Adipose tissue (tissue), 3 donors: Measurements from ENCODE around the gene NAPB. TPM values are rescaled to one million over a fixed set of nuclear protein-coding genes. Genes with fewer than 3 reads are reported as not detected.
A peak's percentile ranks its signal among the peaks of the same experiment; 100 is the strongest.
"Not testable (repeated sequence)": the region's sequence is repeated elsewhere in the genome, so short reads cannot be mapped to it uniquely, and the experiment has no call there.

ENCODE experiments used
- H3K27ac ChIP-seq: one replicate; pipeline ENCODE4 v1.5.1; 2013; ENCODE audit warnings: low read depth, low read length
- WGBS, 3 donors: extraction: QIAGEN DNeasy Blood & Tissue Kit; methylation state at CpG; one replicate each; pipeline ENCODE4 v1.1.7; 2013; 5-methylcytosine and 5-hydroxymethylcytosine counted together
- polyA plus RNA-seq, 3 donors: library from polyadenylated mRNA; stranded (reverse); fragments of 200-250 nt; gene quantifications; one replicate each; pipeline ENCODE4 v1.2.3, GENCODE V29; 2013
- donor health status: healthy with polysubstance abuse.
- donor health status: Bipolar disorder and iron deficiency.
- donor health status: healthy.

NAPB gene
- polyA plus RNA-seq, 3 donors, result 2.6 to 7.6 (median 3.8) TPM

DNA sequence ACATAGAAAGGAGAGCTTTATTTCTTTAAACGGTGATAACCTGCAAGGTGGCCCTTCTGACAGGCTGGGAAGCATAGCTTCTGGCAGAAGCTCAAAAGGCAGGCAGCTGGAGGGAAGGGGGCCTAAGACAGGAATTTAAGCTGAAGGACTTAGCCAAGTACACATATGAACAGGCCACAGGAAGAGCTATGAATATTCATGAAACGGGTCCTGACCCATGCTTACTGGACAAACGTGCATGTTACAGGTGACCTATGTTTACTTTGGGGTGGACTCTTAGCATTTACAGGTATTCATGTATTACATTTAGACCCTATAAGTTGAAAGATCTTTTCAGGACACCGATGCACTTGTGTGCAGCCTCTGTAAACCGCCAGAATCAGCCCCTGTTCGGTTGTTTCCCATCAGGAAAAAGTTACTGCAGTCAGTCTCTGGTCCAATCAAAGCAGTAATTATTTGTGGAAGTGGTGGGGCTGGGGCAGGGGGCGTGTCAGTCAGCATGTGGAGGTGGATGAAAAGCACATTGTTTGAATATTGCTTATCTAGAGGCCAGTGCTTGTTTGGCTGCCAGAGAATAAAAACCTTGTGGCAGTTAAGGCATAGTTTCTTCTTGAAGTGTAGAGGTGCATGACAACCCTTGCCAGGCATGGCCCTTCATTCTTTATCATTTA is 62.2 kb downstream of the NAPB start:
- no peak overlapping the region for H3K27ac ChIP-seq
- 19 to 73% (median 73%) methylated on average over 7 of the region's 7 CpGs for whole genome bisulfite sequencing, 3 donors

DNA sequence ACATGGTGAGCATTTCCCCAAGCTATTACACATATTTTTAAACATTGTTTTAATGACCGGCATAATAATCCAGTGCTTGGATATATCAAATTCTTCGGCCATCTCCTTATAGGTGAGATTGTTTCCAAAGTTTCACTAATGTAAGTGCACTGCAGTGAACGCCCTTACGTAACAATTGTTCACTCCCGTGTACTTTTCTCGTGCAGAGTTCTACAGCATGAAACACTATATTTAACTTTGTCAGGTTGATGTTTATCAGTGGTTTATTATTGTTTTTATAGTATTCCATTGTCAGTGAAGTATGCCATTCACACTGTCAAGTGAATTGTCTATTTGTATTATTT is 62.8 kb downstream of the NAPB start:
- no peak overlapping the region for H3K27ac ChIP-seq
- WGBS, 3 donors, result 13 to 28% (median 22%) methylated on average over 6 of the region's 6 CpGs

DNA sequence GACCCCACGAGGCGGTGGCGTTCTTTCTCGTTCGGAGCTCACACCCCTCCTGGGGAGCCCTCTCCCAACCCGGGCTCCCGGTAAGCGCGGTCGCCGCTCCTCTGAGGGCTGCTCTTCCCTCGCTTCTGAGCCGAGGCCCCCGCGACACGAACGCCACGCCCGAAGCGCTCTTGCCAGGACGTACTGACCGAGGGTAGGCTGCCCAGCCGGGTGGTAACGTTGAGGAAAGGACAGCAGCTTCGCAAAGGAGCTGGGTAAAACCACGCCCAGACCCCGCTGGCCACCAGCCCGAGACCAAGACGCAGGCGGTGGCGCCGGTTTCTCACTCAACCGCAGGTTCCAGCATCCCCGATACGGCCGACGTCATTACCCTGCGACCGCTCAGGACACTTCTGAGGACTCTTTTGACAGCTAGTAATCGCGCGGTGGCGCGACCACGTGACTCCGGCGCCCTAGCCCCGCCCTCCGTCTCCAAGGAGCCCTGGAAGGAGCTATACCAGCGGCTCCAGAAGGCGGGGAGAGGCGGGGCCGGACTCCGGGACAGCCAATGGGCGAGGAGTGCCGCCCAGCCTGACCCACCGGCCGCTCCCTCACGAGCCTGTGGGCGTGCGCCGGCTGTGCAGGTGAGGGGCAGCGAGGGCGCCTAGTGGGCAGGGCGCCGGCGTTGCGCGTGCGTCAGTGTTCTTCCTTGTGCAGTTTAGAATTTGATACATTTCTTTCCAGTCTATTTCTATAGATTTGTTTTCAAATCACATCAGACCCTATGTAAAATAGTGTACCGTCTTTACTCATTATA is 63.3 kb downstream of the NAPB start:
- peak overlapping the region; percentile 76 for H3K27ac ChIP-seq
- WGBS, 3 donors, result 0 to 1% (median 1%) methylated on average over 65 to 71 of the region's 71 CpGs

DNA sequence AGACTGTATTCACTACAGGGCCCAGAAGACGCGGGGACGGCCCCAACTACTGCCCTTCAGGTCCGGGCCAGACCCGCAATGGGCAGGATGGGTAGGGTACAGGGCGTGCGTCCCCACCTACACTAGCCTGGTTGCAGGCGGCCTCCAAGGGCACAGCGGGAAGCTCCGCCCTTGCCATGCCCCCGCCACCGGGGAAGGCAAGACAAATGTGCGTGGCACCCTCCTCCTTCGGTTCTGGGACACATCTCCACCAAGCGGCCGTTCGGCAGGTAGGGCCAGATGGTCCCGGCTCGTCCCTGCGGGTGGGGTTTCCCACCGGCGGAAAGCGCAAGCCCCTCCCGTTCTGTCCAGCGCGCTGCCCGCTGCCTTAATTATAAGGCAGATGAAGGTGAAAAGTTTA is 65.1 kb downstream of the NAPB start:
- H3K27ac ChIP-seq, result no peak overlapping the region
- WGBS, 3 donors, result 69 to 81% (median 78%) methylated on average over 27 of the region's 27 CpGs

DNA sequence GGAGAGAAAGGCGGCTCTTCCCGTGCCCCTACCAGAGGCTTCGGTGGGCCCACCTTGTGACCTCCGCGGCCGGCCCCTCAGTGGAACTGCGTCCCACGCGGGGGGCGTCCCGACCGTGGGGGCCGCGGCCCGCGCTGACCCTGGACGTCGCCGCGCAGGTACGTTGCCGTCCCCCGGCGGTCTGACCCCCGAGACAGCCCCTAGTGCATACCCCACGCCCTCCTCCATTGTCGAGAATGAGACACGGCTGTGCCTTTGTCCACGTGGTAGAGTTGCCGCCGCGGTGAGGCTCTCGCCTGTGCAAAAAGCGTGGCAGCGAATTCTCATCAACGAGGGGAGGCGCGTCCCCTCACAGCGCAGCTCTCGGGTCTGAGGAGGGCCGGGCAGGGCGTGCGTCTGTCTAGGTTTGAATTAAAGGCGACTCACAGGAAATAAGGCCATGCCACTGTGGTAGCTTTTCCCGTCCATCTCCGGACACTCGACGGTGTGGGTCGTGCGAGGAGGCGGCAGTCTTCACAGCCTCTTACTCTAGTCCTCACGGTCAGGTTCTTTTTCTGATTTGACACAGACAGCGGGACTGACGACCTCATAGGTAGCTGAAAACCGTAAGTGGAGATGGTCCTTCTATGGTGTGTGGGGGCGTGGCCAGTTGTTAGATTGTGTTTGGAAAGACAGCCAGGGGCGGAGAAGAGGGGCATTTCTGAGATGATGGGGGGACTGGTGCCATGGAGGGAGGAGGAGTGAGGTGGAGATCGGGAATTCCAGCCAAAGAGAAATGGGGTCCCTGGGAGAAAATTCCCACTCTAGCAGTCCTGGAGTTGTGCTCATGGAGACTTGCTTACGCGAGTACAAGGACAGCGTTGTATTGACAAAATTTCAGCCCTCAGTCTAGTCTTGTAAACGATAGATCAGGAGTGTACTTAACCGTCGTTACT is 70.1 kb downstream of the NAPB start:
- WGBS, 3 donors, result 1 to 3% (median 2%) methylated on average over 59 to 64 of the region's 64 CpGs
- peak overlapping the region; percentile 73 for H3K27ac ChIP-seq

DNA sequence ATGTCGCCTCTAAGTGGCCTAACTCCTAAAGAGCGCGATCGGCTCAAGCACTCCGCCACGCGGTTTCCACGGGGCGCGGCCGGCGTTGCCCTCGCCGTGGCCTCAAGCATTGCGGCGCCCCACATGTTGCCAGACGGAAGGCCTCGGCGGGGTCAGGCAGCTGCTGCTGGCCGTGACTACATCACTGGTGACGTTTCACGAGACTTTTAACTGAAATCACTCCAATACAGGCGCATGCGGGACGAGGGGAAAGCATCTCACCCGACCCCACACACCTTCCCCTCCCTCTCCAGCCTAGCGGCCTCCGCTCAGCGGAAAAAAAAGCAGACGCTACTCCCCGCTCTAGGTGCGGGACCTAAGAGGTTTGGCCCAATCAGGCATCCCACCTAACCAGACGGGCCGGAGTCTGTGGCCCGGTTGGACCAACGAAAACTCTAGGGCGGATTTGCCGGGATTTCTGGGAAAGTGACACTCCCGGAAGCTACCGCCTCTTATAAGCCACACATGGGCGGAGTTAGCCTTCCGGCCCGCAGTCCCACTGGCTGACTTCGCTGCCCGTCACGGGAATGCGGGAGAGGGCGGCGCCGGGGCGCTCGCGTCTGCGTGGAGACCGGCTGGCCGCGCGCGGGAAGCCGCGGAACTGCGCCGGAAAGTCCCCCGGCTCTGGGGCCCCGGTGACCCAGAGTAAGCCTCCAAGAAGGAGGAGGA is 70.9 kb downstream of the NAPB start, which contains the start of gene NXT1:
Gene NXT1 (plus strand): TSS at position 596 of the 708 bp plus-strand sequence. CDS start 3,251 bp downstream, outside the sequence.
- WGBS, 3 donors, result 0% methylated on average over 62 to 65 of the region's 65 CpGs
- H3K27ac ChIP-seq, result peak within 1 kb of the TSS; percentile 90

DNA sequence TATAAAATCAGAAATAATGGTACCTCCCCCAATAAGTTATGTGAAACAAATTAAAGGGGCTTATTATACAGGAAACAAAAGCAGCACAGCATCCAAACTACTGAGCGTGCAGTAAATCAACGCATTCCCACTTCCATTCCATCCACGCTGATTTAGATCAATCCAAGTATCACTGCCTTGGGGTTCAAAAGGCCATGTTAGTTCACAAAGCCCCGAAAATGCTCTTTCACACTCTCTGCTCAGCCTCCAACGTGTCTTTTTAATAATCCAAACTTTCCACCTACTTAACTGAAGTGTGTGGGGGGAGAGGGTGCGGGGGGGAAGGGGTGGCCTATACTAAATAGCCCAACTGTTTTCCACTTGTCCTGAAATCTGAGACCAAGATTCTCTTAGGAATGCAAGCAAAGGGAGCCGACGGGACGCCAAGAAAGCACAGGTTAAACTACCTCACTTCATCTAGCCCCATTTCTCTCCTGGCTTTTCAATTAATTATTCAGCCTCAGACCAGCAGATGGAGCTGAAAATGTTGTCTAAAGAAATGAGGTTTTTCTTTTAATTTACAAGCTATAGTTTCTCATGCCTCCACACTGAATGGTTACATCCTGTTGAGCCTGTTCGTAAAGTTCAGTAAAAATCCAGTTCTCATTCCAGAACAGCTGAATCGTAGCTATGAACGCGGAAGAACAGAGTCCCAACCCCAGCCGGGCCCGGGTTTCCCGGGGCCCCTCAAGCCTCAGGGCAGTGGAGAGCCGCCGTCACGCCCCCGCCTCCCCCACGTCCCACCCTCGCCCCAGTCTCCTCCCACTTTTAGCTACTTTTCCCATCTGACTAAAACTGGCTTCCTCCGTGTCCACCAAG is 71.7 kb downstream of the NAPB start:
- WGBS, 3 donors, result 5 to 7% (median 7%) methylated on average over 23 of the region's 23 CpGs
- peak overlapping the region; percentile 90 for H3K27ac ChIP-seq

DNA sequence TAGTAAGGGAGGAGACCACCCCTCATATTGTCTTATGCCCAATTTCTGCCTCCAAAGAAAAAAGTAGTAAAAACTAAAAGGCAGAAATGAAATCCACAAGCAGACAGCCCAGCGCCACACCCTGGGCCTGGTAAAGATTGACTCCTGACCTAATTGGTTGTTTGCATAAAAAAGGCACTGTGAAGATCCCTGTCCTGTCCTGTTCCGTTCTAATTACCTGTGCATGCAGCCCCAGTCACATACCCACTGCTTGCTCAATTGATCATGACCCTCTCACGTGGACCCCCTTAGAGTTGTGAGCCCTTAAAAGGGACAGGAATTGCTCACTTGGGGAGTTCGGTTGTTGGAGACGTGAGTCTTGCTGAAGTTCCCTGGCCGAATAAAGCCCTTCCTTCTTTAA is 72.8 kb downstream of the NAPB start:
- not testable (repeated sequence) for H3K27ac ChIP-seq
- WGBS, 3 donors, result 89 to 94% (median 91%) methylated on average over 6 of the region's 6 CpGs

DNA sequence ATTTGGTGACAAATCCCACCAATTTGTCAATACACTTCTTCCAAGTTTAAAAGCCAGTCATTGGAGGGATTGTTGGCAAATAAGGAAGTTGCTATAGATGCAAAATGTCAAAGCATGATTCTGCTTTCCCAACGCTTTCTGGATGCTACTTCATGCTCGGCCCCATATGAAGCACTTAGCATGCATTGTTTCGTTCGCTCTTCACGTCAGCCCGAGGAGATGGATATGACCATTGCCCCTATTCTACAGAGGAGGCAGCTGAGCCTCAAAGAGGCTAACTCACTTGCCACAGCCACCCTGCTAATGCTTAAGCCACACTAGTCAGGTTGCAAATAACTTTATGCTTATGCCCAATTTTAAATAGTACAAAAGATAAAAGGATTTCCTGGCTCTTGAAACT is 73.5 kb downstream of the NAPB start:
- 80 to 90% (median 86%) methylated on average over 6 of the region's 6 CpGs for WGBS, 3 donors
- H3K27ac ChIP-seq, result no peak overlapping the region

DNA sequence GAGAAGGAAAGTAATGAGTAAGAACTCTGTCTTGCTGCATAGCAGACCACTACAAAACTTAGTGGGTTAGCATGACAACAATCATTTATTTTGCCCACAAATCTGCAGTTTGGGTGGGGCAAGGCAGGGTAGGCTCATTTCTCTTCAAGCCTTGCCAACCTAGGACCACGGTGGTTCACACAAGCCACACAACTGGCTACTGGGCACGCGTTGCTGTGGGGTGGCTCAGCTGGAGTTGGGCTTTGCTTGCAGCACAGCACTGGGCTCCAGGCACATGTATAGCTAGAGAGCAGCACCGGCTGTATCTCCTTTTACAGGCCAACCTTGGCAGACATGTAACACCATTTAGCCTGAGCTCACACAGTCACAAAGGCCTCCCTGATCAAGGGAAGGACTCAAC is 75.3 kb downstream of the NAPB start:
- WGBS, 3 donors, result 92 to 93% (median 93%) methylated on average over 4 of the region's 4 CpGs
- no peak overlapping the region for H3K27ac ChIP-seq

DNA sequence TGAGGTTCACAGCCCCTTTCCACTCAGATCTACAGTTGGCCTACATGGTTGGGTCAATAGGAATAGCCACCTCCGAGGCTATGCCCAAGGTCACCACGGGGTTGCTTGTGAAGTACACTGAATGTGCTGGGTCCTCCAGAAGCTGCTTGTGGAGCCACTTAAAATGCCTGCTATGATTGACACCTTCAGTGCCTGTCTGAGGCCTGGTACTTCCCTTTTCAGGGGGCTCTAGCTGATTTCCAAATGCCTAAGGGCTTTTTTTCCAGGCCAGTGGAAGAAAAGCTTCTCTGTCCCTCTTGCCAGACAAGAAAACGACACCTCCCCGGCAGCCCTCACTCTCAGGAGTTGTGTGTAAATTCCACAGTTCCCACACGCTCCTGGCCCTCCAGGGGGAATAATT is 77.0 kb downstream of the NAPB start:
- H3K27ac ChIP-seq, result no peak overlapping the region
- WGBS, 3 donors, result 47 to 61% (median 56%) methylated on average over 5 of the region's 5 CpGs

DNA sequence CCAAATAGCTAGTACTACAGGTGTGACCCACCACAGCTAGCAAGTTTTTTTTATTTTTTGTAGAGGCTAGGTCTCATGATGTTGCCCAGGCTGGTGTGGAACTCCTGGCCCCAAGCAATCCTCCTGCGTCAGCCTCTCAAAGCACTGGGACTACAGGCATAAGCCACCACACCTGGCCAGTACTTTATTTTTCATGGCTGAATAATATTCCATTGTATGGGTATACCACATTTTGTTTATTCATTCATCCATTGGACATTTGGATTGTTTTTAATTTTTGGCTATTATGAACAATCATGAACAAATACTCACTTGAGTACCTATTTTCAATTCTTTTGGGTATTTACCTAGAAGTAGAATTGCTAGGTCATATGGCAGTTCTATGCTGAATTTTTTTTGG is 77.7 kb downstream of the NAPB start:
- no peak overlapping the region for H3K27ac ChIP-seq
- 96 to 100% (median 98%) methylated on average over 1 of the region's 1 CpG for WGBS, 3 donors

DNA sequence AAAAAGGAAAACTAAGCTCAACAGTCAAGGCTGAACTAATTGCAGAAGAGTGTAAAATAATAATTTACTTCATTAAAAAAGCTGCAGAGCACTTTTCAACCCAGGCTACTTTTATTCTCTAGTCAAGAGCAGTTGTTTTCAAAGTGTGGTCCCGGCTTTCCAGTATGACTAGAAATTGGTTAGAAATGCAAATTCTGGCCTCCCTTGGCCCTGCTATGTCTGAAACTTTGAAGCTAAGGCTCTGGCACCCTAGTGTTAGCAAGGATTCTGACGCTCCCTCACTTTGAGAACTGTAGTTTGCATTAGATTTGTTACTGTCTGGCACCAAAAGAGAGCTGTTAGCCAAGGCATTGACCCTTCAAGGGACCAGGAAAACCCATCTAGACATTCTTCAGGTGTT is 80.2 kb downstream of the NAPB start:
- WGBS, 3 donors, result 60 to 83% (median 74%) methylated on average over 2 of the region's 2 CpGs

DNA sequence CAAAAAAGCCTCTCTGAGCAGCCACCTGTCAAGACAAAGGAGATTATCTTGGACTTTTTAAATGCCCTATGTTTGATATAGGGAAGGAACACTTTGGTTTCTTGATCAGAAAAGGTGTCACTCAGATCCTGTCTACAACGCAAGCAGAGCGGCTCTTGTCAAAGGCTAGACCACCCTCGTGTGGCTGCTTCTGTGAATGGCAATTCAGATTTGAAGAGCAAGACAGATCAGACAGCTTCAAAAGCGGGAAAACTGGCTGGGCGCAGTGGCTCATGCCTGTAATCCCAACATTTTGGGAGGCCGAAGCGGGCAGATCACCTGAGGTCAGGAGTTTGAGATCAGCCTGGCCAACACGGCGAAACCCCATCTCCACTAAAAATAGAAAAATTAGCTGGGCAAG is 80.8 kb downstream of the NAPB start:
- no peak overlapping the region for H3K27ac ChIP-seq
- WGBS, 3 donors, result 40 to 43% (median 41%) methylated on average over 9 of the region's 9 CpGs

More for the DNA sequence above, 80.2 kb downstream of the NAPB start:
- H3K27ac ChIP-seq, result no peak overlapping the region

DNA sequence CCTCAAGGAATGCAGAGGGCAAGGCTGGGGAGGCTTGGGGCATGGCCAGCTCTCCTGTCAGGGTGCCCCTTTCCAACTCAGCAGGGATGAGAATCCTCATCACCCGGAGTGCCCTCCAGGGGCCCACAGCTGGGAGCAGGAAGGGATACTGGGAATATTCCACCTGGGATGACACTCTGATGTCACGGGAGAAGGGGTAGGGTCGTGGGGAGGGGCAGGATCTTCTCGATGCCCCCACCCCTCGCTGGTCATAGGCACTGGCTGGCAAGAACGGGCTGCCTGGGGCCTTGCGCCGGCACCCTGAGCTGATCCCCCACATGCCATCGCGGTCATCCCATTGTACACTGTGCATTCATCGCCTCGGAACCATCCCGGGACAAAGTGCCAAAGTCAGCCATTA is 81.3 kb downstream of the NAPB start:
- H3K27ac ChIP-seq, result no peak overlapping the region
- 67 to 80% (median 78%) methylated on average over 13 of the region's 13 CpGs for WGBS, 3 donors

DNA sequence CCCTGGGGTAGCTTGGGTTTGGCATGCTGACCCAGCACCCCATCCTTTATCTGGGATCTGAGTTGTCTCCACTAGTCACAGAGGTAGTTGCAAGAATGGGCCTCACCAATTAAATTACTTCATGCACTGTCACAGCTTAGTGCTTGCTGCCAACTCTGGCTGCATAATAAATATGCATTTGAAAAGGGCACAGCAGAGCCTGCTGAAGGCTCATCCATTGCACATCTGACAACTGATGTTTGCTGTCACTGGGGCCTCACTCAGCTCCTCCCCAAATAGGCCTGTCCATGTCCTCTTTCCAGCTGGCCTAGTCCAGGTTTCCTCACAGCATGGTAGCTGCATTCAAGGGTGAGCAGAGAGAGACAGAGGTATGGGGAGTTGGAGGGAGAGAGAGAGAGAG is 84.0 kb downstream of the NAPB start:
- H3K27ac ChIP-seq, result no peak overlapping the region

DNA sequence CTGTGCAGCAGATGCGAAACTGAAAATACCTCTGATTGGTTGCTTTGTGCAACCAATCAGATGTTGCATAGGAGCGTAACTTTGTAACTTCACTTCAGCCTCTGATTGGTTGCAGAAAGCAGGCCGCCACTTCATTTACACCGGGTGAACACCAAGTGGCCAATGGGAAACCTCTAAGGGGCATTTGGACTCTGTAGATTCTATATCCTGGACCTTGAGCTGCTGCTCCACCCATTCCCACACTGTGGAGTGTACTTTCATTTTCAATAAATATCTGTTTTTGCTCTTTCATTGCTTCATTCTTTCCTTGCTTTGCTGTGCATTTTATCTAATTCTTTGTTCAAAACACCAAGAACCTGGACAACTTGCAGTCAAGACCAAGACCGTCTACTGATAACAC is 84.8 kb downstream of the NAPB start:
- no peak overlapping the region for H3K27ac ChIP-seq
- 91 to 92% (median 91%) methylated on average over 5 of the region's 5 CpGs for WGBS, 3 donors

DNA sequence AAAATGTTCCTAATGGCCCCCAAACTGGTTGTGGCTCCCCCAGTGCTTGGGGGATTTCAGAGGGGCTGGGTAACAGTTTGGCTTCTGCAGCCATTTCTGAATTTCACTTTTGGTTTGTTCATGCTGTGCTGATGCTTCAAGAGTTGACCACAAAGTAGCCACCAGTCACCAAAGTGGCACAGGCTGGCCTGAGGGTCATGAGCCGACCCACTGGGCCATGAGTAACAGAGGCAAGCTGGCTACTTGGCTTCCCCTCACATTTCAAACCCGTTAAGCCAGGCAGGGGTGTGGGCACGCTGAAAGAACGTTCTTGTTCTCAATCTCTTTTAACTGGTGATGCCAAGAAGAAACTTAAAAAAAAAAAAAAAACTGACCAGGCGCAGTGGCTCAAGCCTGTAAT is 85.8 kb downstream of the NAPB start:
- 89 to 96% (median 92%) methylated on average over 4 to 5 of the region's 5 CpGs for WGBS, 3 donors
- no peak overlapping the region for H3K27ac ChIP-seq
